WERI-Rb-1 (cell line): ENCODE measurements around the gene EMSY.

Experiments
- DNase-seq: peaks from one replicate; pipeline ENCODE4 v3.0.0-alpha.2; 2020
- H3K27ac ChIP-seq: fragments of 250-450 bp; sonication (Bioruptor Pico); 2 replicates; pipeline ENCODE4 v1.5.1; 2020; ENCODE audit warnings: mild to moderate bottlenecking, moderate library complexity
- H3K27me3 ChIP-seq: fragments of 250-450 bp; sonication (Bioruptor Pico); 2 replicates; pipeline ENCODE4 v1.5.1; 2021; ENCODE audit warnings: mild to moderate bottlenecking, low read depth, moderate library complexity; ENCODE audit not compliant: insufficient read depth, severe bottlenecking
- H3K36me3 ChIP-seq: fragments of 250-450 bp; sonication (Bioruptor Pico); 2 replicates; pipeline ENCODE4 v1.5.1; 2020; ENCODE audit warnings: mild to moderate bottlenecking, moderate library complexity
- H3K4me3 ChIP-seq: 2 replicates; pipeline ENCODE4 v1.5.1; 2011; ENCODE audit warnings: low read depth, mild to moderate bottlenecking, control low read depth, low read length
- H3K9me3 ChIP-seq: fragments of 250-450 bp; sonication (Bioruptor Pico); 2 replicates; pipeline ENCODE4 v1.5.1; 2021; ENCODE audit warnings: mild to moderate bottlenecking, moderate library complexity; ENCODE audit not compliant: severe bottlenecking
- CTCF ChIP-seq: IDR thresholded peaks from 2 replicates; pipeline ENCODE4 v1.5.1; 2011; ENCODE audit warnings: low read depth, mild to moderate bottlenecking, control low read depth, inconsistent platforms, low read length

EMSY gene

GRCh38 chr11:76597533-76598425 is 153.0 kb downstream of the EMSY start:
- Histone ChIP-seq H3K4me3 (no peak overlapping the region), H3K9me3 (no peaks in the 10 kb centered on the region), H3K27me3 (no peaks in the 10 kb centered on the region), H3K27ac (no peak overlapping the region), H3K36me3 (no peaks in the 10 kb centered on the region)
- no peak for TF ChIP-seq CTCF
- no peak for DNase-seq

- DNase-seq = peak; percentile 58
- TF ChIP-seq CTCF = peak; percentile 79
- Histone ChIP-seq H3K4me3 (no peak overlapping the region), H3K27me3 (no peaks in the 10 kb centered on the region), H3K36me3 (no peaks in the 10 kb centered on the region), H3K9me3 (no peaks in the 10 kb centered on the region), H3K27ac (no peak overlapping the region)
Measured at GRCh38 chr11:76598426-76598839, 153.6 kb downstream of the EMSY start.

GRCh38 chr11:76599041-76600013 is 154.5 kb downstream of the EMSY start:
- Histone ChIP-seq H3K27ac (no peak overlapping the region), H3K36me3 (no peaks in the 10 kb centered on the region), H3K4me3 (no peak overlapping the region), H3K27me3 (no peaks in the 10 kb centered on the region), H3K9me3 (no peaks in the 10 kb centered on the region)
- no peak for DNase-seq
- TF ChIP-seq CTCF = 0 out of 2 replicates have a peak, but pooled peaks have one; percentile 4

- Histone ChIP-seq H3K4me3 (no peak overlapping the region), H3K27me3 (no peaks in the 10 kb centered on the region), H3K27ac (no peak overlapping the region), H3K36me3 (no peaks in the 10 kb centered on the region), H3K9me3 (no peaks in the 10 kb centered on the region)
- DNase-seq = no peak
- TF ChIP-seq CTCF = no peak
Measured at GRCh38 chr11:76600124-76600655, 155.4 kb downstream of the EMSY start.

GRCh38 chr11:76601272-76601671 is 156.5 kb downstream of the EMSY start:
- H3K36me3 ChIP-seq = no peaks in the 10 kb centered on the region
- H3K4me3 ChIP-seq = no peak overlapping the region
- H3K9me3 ChIP-seq = no peaks in the 10 kb centered on the region
- no peak overlapping the region for H3K27ac ChIP-seq
- no peak for DNase-seq
- no peak for TF ChIP-seq CTCF
- H3K27me3 ChIP-seq = no peaks in the 10 kb centered on the region
